Brain microvascular endothelial cell (primary cell): ENCODE measurements around the gene GLB1L2.

Experiments used
- DNase-seq: peaks from one replicate; pipeline ENCODE4 v3.0.0-alpha.2; 2020
- H3K27ac ChIP-seq: fragments of 250-450 bp; sonication (Bioruptor Pico); 2 replicates; pipeline ENCODE4 v1.5.1; 2020; ENCODE audit warnings: mild to moderate bottlenecking, moderate library complexity
- H3K27me3 ChIP-seq: fragments of 250-450 bp; sonication (Bioruptor Pico); replicated peaks from 2 replicates; pipeline ENCODE4 v1.5.1; 2020; ENCODE audit warnings: mild to moderate bottlenecking
- H3K36me3 ChIP-seq: fragments of 250-450 bp; sonication (Bioruptor Pico); replicated peaks from 2 replicates; pipeline ENCODE4 v1.5.1; 2020; ENCODE audit warnings: mild to moderate bottlenecking
- H3K4me3 ChIP-seq: 2 replicates; pipeline ENCODE4 v1.5.1; 2011; ENCODE audit warnings: low read depth, mild to moderate bottlenecking, control low read depth, low read length, moderate library complexity
- CTCF ChIP-seq: IDR thresholded peaks from 2 replicates; pipeline ENCODE4 v1.5.1; 2011; ENCODE audit warnings: low read depth, mild to moderate bottlenecking, moderate library complexity, low read length, control low read depth, inconsistent platforms; ENCODE audit errors: missing control alignments
- in situ Hi-C: cut with HindIII; loops from 2 replicates; pipeline ENCODE4 v1.10.0; 2017; ENCODE audit warnings: low sequenced_read_pairs, low pct_ligation_motif_present

Gene GLB1L2

GRCh38 chr11:134293119-134294113, 38.4 kb upstream of the GLB1L2 start:
- in situ Hi-C loops: no loop called here
- no peak overlapping the region for H3K27ac ChIP-seq
- no peak overlapping the region for H3K4me3 ChIP-seq
- TF ChIP-seq CTCF: no peak
- DNase-seq: no peak
- H3K27me3 ChIP-seq: no peaks in the 10 kb centered on the region
- no peaks in the 10 kb centered on the region for H3K36me3 ChIP-seq

- H3K27me3 ChIP-seq: no peaks in the 10 kb centered on the region
- in situ Hi-C loops: no loop called here
- no peak overlapping the region for H3K4me3 ChIP-seq
- TF ChIP-seq CTCF: no peak
- H3K27ac ChIP-seq: no peak overlapping the region
- no peaks in the 10 kb centered on the region for H3K36me3 ChIP-seq
- DNase-seq: no peak
Measured at GRCh38 chr11:134294664-134295063, 37.1 kb upstream of the GLB1L2 start.

GRCh38 chr11:134312223-134312622, 19.6 kb upstream of the GLB1L2 start:
- Histone ChIP-seq H3K27me3 (no peaks in the 10 kb centered on the region), H3K27ac (no peak overlapping the region), H3K4me3 (no peak overlapping the region), H3K36me3 (no peaks in the 10 kb centered on the region)
- TF ChIP-seq CTCF: no peak
- in situ Hi-C loops: no loop called here
- no peak for DNase-seq

- no peak for DNase-seq
- Histone ChIP-seq H3K4me3 (no peak overlapping the region), H3K27me3 (no peaks in the 10 kb centered on the region), H3K36me3 (no peaks in the 10 kb centered on the region), H3K27ac (no peak overlapping the region)
- TF ChIP-seq CTCF: no peak
- in situ Hi-C loops: no loop called here
Measured at GRCh38 chr11:134312807-134313206, 19.0 kb upstream of the GLB1L2 start.

- TF ChIP-seq CTCF: no peak
- in situ Hi-C loops: no loop called here
- Histone ChIP-seq H3K27me3 (no peaks in the 10 kb centered on the region), H3K4me3 (no peak overlapping the region), H3K27ac (no peak overlapping the region), H3K36me3 (no peaks in the 10 kb centered on the region)
- no peak for DNase-seq
Measured at GRCh38 chr11:134313379-134313778, 18.4 kb upstream of the GLB1L2 start.
